Fibroblast of skin of left quadriceps (primary cell): ENCODE data around the gene THRSP.
"Not testable (repeated sequence)": the region's sequence is repeated elsewhere in the genome, so short reads cannot be mapped to it uniquely, and the experiment has no call there.

Experiments
- DNase-seq, 2 experiments: peaks; one replicate each; pipeline ENCODE4 v3.0.0-alpha.2; 2013; ENCODE audit warnings: low read depth in 2 of 2

Gene THRSP, protein sequence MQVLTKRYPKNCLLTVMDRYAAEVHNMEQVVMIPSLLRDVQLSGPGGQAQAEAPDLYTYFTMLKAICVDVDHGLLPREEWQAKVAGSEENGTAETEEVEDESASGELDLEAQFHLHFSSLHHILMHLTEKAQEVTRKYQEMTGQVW

GRCh38 chr11:78063440-78064181 lies at the start of gene THRSP:
Gene THRSP (plus strand): TSS chr11:78063861. CDS start chr11:78063882, 21 bp downstream.
- DNase-seq = no peak

GRCh38 chr11:78014937-78015520 lies 48.6 kb upstream of the THRSP start:
- DNase-seq = not testable (repeated sequence)

GRCh38 chr11:78015878-78016277 lies 47.8 kb upstream of the THRSP start:
- no peak for DNase-seq

GRCh38 chr11:78019808-78020207 lies 43.9 kb upstream of the THRSP start:
- no peak for DNase-seq

DNA sequence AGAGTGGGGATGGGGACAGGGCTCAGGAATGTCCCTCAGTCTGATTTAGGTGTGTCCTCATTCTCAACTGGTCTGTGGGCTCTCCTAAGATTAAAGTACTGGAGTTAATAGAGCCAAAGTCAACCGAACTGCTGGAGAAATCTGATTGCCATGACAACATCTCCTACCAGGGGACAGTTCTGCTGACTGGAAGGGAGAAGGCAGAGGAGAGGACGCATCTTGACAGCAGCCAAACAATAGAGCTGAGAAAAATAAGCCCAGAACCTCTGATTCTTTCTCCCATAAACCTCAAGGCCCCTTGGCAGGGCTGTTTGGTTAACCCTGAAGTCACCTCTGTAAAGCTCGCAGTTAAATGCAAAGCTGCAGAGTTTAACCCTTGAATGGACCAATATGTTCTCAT lies 43.4 kb upstream of the THRSP start:
- DNase-seq = no peak

DNA sequence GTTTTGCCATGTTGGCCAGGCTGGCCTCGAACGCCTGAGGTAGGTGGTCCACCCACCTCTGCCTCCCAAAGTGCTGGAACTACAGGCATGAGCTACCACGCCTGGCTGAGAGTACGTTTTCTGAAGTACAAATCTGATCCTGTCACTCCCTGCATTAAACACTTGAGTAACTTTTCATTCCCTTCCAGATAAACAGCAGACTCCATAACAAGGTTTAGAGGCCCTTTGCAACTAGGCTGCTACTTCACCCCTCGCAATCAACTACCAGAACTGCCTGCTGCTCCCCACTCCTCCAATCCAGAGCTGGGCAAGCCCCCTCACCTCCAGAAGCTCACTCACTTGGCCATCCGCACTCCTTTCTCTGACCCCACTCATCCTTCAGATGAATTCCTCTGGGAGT lies 42.0 kb upstream of the THRSP start:
- no peak for DNase-seq

GRCh38 chr11:78022397-78023396 lies 41.0 kb upstream of the THRSP start, which contains the start of gene KCTD14:
Gene KCTD14 (minus strand): TSS chr11:78023276. CDS start chr11:78023249, 27 bp downstream.
- no peak for DNase-seq

- no peak for DNase-seq
Observed at GRCh38 chr11:78023426-78023825, 40.2 kb upstream of the THRSP start.

DNA sequence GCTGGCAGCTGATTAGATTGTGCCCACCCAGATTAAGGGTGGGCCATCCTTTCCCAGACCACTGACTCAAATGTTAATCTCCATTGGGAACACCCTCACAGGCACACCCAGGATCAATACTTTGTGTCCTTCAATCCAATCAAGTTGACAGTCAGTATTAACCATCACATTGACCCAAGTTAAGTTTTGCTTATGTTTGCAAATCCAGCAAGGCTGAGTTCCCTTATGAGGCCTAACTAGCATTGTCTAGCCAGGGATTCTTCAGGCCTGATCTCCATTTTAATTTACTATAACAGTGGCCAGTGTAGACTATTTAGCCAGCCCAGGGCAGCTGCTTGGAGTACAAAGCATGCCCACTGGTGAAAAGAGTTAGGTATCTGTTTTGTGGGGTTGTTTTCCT lies 38.3 kb upstream of the THRSP start:
- no peak for DNase-seq

- no peak for DNase-seq
Observed at GRCh38 chr11:78027759-78028158, 35.9 kb upstream of the THRSP start.

- not testable (repeated sequence) for DNase-seq
Observed at GRCh38 chr11:78028423-78028822, 35.2 kb upstream of the THRSP start.

GRCh38 chr11:78030429-78031325 lies 33.0 kb upstream of the THRSP start:
- peak in 1 of 2 experiments; percentile 29 for DNase-seq

- no peak for DNase-seq
Observed at GRCh38 chr11:78031629-78032028, 32.0 kb upstream of the THRSP start.

GRCh38 chr11:78032090-78032489 lies 31.6 kb upstream of the THRSP start:
- no peak for DNase-seq

GRCh38 chr11:78033040-78033439 lies 30.6 kb upstream of the THRSP start:
- DNase-seq = no peak

DNA sequence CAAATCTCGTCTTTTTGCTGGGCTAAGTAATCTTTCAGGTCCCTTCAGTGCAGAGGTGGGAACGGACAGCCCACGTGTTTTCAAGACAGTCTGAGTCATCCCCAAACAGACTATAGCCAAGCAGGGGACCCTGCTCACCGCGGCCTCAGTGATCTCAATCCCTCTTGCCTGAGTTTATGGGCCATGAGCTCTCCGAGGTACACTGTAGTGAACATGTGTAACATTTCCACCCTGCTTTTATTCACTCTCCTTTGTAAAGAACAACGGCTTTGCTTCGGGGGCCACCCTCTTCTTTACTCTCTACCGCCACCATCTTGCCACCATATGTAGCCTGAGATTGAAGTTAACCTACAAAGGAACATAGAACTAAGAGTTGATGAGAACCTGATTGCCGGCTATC lies 29.0 kb upstream of the THRSP start:
- DNase-seq = no peak

GRCh38 chr11:78036313-78036712 lies 27.3 kb upstream of the THRSP start:
- DNase-seq = no peak

DNA sequence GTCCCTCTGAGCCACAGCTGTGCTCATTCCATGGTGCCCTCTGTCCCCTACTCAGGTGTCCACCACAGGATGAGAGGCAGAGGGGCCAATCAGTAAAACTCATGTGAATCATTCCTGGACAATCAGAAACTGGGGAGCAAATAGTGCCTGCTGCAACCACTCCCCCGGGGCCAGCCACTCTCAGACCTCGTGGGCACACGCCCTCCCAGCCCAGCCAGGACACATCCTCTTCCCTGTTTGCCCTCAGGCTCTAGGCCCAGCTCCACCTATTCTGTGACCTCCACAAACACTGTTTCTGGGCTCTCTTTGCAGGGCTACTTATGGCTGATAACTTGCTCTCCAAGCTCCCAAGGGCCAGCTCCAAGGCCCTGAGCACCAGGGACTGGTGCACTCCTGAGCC lies 26.6 kb upstream of the THRSP start:
- no peak for DNase-seq

GRCh38 chr11:78037825-78038620 lies 25.6 kb upstream of the THRSP start:
- DNase-seq = no peak

GRCh38 chr11:78038697-78039313 lies 24.9 kb upstream of the THRSP start:
- DNase-seq = no peak
